HG03378 (cell line): ENCODE measurements around the gene DAB1.

Experiments
- ATAC-seq: cut with Tn5 transposase; IDR thresholded peaks from one replicate; pipeline ENCODE4 v1.9.1; 2021; ENCODE audit warnings: mild to moderate bottlenecking, moderate library complexity; ENCODE audit not compliant: unreplicated experiment

Gene DAB1

GRCh38 chr1:57279909-57280666, 143.8 kb downstream of the DAB1 start:
- ATAC-seq = no peak

DNA sequence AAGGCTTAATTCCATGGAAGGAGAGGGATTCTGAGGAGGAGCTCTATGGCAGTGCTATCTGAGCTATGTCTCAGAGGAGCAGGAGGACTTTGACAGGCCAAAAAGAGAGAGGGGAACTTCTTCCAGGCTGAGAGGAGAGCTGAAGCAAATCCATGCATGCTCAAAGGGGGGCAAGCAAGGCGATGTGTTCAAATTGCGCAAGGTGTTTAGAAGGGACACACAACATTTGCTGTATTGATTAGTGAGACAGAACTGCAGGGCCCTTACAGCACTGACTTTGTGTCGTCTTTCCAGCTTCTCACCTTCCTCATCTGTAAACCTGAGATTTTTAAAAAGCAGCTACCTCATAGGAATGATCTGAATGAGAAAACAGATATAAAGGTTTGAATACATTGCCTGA, 145.3 kb downstream of the DAB1 start:
- no peak for ATAC-seq

GRCh38 chr1:57277681-57278080, 146.2 kb downstream of the DAB1 start:
- no peak for ATAC-seq

DNA sequence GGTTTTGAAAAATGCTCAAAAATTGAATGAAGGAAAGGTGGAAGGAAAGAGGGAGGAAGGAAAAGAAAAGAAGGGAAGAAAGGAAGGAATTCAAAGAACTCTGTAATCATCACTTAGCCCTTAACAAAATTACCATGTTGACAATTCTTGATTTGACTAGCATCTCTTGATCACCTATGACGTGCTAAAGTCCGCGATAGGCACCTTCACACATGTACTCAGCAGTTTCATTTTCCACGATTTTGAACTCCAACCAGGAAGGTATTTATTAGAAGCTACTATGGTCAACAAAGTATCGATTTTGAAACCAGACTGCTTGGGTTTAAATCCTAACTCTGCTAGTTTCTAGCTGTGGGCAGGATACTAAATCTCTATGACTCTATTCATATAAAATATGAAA, 146.9 kb downstream of the DAB1 start:
- no peak for ATAC-seq

GRCh38 chr1:57272601-57273000, 151.3 kb downstream of the DAB1 start:
- no peak for ATAC-seq

GRCh38 chr1:57272150-57272549, 151.7 kb downstream of the DAB1 start:
- no peak for ATAC-seq

DNA sequence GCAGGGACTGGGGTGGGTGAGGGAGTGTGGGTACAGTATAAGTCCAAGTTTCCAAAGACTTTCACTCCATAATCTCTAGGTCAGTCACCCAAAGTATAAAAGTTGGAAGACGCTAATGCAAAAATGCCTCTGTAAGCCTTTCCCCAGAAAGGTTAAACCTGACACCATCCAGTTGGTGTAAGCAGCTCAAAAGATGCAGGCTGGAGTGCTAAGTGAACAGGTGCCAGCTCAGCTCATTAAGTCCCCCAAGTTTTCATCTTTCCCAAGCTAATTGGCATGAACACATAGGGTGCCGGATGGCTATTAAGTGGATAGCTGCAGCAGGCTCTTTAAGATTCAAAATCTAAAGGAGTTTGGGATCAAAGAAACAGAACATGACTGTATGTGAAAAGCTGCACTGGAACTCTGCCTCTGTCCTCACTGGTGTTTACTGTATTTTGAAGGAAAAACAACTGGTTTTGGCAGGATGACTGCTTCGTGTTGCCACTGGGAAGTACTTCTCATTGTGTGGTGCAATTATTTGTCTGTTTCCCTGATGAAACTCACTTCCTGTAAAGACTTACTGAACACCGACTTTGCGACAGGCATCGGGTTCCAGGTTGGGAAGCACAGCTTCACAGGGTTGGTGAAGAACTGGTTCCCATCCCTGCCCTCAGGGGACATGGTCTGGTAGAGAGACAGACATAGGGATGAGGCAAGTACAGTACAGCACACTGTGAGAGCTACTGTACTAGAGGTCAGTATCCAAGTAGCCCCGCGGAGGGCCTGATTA, 152.7 kb downstream of the DAB1 start:
- no peak for ATAC-seq

DNA sequence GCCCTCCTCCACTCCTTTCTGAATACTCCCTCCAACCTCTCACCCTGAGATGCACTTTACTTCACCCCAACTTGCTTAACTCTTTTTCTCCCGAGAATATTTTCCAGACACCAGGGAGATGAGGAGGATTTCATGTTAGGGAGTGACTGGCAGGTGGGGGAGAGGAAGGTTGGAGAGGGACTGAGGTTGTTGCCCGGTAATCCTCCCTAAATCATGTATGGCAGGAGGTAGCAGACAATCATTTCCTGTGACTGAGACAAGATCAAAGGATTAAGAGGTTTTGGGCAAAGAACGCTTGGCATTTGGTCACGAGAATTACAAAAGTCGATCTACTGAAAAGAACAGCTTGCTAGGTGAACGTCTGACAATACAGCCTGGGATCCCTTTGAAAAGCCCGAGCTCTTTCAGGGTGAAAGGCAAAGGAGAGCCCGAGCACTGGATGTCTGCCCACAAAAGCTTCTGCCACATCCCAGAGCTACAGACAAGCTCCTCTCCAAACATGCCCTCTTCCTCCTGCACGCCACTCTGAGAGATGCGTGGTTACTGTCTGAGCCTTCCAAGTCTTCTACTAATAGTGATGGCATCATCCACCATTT, 154.1 kb downstream of the DAB1 start:
- ATAC-seq = no peak

DNA sequence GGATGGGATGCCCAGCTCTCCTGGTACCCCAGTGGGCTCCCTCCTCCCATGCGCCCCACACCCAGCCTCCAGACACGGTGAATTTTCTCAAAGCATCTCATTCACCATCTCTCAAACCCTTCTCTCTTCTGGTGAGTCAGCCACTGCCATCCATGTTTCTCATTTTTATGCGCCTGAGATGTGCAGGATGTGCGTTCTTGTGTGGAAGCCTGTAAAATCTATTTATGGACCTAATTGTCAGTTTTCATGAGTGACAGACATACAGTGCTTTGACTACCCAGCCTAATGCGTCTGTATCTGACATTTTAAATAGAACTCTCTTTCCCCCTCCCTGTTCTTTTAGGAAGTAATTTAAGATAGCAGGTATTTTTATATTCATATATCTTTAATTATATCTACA, 158.8 kb downstream of the DAB1 start:
- no peak for ATAC-seq

- ATAC-seq = no peak
Observed at GRCh38 chr1:57262472-57262871, 161.4 kb downstream of the DAB1 start.

DNA sequence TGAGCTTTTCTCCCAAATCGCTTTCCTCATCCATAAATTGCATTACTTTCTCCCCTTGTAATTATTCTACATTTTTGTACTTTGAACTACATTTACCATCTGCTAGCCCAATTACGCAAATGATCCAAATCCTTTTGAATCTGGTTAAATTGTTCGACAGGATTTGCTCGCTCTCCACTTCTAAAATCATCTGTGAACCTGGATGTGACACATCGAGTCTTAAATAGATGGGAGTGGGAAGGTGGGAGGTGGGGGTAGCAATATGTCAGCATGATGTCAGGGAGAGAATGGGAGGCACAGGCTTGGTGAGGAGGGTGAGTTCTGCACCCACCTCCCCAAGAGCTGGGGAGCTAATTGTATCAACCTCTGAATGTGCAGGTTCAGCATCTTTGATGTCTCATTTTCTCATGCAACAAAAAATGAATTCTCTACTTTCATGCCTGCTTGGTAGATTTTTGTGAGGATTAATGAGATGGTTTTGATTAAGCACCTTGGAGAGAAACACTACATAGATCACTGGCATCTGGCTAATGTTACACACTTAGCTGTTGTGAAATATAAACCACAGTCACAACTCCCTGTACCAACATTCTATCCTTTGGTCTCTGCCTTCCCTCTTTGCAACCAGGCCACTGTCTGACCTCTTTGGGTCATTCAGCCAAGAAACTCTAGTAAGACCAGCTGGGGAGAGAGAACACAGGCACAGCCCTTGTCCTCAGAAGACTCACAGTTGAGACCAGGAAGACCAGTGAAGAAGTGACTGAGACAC, 165.1 kb downstream of the DAB1 start:
- no peak for ATAC-seq

- no peak for ATAC-seq
Observed at GRCh38 chr1:57255945-57256344, 167.9 kb downstream of the DAB1 start.

GRCh38 chr1:57254022-57254421, 169.8 kb downstream of the DAB1 start:
- no peak for ATAC-seq

DNA sequence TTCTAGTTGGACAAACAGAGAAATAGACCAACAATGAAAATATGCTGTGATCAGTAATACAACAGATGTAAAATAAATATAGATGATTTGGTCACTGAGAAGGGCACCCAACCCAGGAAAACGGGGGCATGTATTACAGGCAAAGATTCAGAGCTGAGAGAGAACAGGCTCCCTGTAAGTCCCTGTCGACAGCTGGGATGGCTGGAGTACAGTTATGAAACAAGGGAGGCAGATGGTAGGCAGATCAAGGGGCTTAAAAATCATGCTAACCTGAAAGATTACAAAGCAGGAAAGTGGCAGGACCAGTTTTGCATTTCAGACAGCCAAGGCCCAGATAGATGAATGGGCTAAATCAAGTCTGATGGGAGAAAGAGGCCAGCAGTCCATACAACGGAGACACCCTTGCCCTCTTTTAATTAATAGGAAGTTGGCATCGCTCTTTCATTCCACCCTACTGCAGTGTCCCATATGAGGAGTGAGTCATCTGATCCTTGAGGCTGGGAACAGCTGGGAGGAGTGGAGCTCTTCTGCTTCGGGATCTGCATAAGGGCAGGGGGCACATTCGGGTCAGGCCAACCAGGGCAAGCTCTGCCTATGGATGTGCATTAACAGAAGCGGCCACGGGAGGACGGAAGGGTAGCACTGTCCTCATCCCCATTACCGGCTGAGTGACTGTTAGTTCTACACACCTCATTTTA, 171.1 kb downstream of the DAB1 start:
- ATAC-seq = no peak

DNA sequence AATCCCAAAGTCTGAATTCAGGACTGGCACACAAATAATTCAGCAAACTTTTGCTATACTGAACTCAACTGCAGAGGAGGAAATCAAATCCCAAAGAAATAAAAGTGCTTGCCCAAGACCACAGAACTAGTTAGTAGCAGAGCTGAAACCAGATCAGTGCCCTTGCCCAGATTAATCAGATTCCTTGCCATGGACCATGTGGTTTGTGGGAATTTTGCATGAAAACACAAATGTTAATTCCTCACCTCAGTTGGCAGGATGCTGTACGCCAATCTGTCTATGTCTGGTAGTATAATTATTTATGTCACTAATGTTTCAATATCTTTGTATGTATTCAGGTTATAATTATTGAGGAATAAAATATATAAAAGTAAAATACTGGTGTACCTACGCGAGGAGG, 173.8 kb downstream of the DAB1 start:
- ATAC-seq = no peak

- no peak for ATAC-seq
Observed at GRCh38 chr1:57249511-57249910, 174.3 kb downstream of the DAB1 start.

GRCh38 chr1:57248830-57249229, 175.0 kb downstream of the DAB1 start:
- no peak for ATAC-seq

DNA sequence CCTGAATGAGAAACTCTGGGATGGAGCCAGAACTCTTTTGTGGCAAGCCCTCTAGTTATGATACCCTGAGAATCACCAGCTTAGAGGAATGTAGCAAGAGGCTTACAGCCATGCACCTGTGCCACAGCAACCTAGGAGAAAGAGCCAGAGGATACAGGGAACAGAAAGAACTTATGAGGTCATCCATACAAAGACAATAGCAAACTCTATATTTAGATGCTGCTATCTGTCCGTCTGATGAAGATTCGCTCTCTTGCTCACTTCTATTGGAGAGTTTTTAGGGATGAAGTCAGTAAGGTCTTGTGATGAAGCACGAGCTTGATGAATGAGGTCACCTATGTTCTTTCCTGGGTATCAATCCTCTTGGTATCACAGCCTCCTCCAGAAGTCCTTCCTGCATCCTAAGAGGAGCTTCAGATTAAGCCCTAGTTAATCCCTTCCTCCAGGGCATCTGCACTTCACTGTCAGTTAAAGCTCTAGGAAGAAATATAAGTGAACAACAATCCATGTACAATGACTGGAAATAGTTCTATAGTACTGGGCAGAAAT, 185.6 kb downstream of the DAB1 start:
- no peak for ATAC-seq

DNA sequence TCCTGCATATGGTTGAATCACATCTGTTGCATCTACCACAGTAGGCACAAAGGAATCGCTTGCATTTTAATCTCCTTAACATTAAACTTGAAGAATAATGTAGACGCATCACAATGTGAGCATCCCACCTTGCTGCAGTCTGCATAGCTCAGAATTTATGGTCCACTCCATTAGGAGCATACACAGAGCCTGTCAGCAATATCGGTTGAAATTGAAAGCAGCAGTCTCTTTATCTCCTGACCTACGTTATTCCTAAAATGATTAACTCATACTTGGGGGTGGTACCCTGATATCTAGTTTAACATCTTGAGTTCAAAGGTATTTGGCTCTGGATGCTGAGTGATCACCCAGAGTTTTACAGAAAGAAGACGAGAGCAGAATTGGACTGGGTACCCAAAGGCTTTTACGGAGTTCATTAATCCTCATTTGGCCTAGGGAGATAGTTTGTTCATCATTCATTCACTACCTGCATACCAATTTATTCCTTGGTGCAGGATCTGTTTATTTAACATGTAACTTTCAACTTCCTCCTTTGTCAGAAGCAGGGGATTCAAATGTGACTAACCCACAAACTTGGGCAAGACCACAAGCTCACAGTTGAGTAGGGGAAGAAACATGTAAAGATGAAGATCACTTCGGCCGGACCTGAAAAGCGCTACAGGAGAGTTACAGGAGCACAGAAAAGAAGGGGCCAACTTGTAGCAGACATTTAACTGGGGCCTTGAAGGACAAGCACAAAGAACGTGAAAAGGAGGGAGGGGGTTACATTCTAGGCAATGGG, 187.9 kb downstream of the DAB1 start:
- no peak for ATAC-seq

DNA sequence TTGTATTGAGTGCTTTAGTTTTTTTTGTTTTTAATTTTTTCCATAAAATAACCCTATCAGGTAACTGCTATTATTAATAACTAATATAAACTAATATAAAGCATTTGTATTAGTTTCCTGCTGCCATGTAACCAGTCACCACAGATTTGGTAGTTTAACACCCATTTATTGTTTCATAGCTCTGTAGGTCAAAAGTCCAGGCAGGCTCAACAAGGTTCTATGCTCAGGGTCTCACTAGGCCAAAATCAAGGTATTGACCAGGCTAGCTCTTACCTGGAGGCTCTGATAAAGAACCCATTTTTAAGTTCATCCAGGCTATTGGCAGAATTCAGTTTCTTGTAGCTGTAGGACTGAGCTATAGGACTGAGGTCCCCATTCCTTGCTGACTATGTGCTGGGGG, 189.4 kb downstream of the DAB1 start:
- ATAC-seq = no peak
